ENCODE results near the gene A3GALT2.

A3GALT2 gene

GRCh38 chr1:33281554-33282303 lies 39.2 kb downstream of the A3GALT2 start:
- TF ChIP-seq PAX5 (IDR thresholded peaks at IDR 0.05; ENCODE audit: insufficient read depth, low read length, severe bottlenecking), result no peak
- no peak for TF ChIP-seq POU2F2 (IDR thresholded peaks at IDR 0.05; ENCODE audit: low read depth, low read length)
- no peak for TF ChIP-seq TAF1 (IDR thresholded peaks at IDR 0.05; ENCODE audit: low read depth, low read length)
- TF ChIP-seq POLR2A (IDR thresholded peaks at IDR 0.05; ENCODE audit: low read depth, low read length), result no peak
- TF ChIP-seq POLR2AphosphoS5 (IDR thresholded peaks at IDR 0.05; ENCODE audit: low read depth, low read length), result no peak
- TF ChIP-seq SPI1 (IDR thresholded peaks at IDR 0.05; ENCODE audit: low read depth, low read length), result no peak
- no peak for FAIRE-seq
- DNase-seq (ENCODE audit: insufficient read length, low spot score), result no peak

- DNase-seq (ENCODE audit: insufficient read length, low spot score) (no peak), FAIRE-seq (no peak)
- TF ChIP-seq SPI1 (IDR thresholded peaks at IDR 0.05; ENCODE audit: low read depth, low read length), result no peak
- TF ChIP-seq POLR2A (IDR thresholded peaks at IDR 0.05; ENCODE audit: low read depth, low read length), result no peak
- no peak for TF ChIP-seq PAX5 (IDR thresholded peaks at IDR 0.05; ENCODE audit: insufficient read depth, low read length, severe bottlenecking)
- TF ChIP-seq POLR2AphosphoS5 (IDR thresholded peaks at IDR 0.05; ENCODE audit: low read depth, low read length), result no peak
- TF ChIP-seq TAF1 (IDR thresholded peaks at IDR 0.05; ENCODE audit: low read depth, low read length), result no peak
These were observed 40.7 kb downstream of the A3GALT2 start for GRCh38 chr1:33280091-33280661.

GRCh38 chr1:33277488-33278084 lies 43.3 kb downstream of the A3GALT2 start:
- no peak for DNase-seq (ENCODE audit: insufficient read length, low spot score)
- TF ChIP-seq TAF1 (IDR thresholded peaks at IDR 0.05; ENCODE audit: low read depth, low read length), result no peak
- no peak for TF ChIP-seq SPI1 (IDR thresholded peaks at IDR 0.05; ENCODE audit: low read depth, low read length)
- no peak for TF ChIP-seq PAX5 (IDR thresholded peaks at IDR 0.05; ENCODE audit: insufficient read depth, low read length, severe bottlenecking)
- TF ChIP-seq POLR2AphosphoS5 (IDR thresholded peaks at IDR 0.05; ENCODE audit: low read depth, low read length), result no peak
- no peak for TF ChIP-seq POU2F2 (IDR thresholded peaks at IDR 0.05; ENCODE audit: low read depth, low read length)
- TF ChIP-seq POLR2A (IDR thresholded peaks at IDR 0.05; ENCODE audit: low read depth, low read length), result no peak
- FAIRE-seq, result no peak

GRCh38 chr1:33276573-33277298 lies 44.2 kb downstream of the A3GALT2 start:
- DNase-seq (ENCODE audit: insufficient read length, low spot score) (no peak), FAIRE-seq (no peak)

GRCh38 chr1:33275706-33276572 lies 45.0 kb downstream of the A3GALT2 start:
- TF ChIP-seq POU2F2 (IDR thresholded peaks at IDR 0.05; ENCODE audit: low read depth, low read length) (no peak), POLR2A (IDR thresholded peaks at IDR 0.05; ENCODE audit: low read depth, low read length) (no peak), POLR2AphosphoS5 (IDR thresholded peaks at IDR 0.05; ENCODE audit: low read depth, low read length) (no peak), PAX5 (IDR thresholded peaks at IDR 0.05; ENCODE audit: insufficient read depth, low read length, severe bottlenecking) (no peak), SPI1 (IDR thresholded peaks at IDR 0.05; ENCODE audit: low read depth, low read length) (no peak), TAF1 (IDR thresholded peaks at IDR 0.05; ENCODE audit: low read depth, low read length) (no peak)
- FAIRE-seq, result no peak

More at GRCh38 chr1:33276573-33277298, 44.2 kb downstream of the A3GALT2 start:
- TF ChIP-seq TAF1 (IDR thresholded peaks at IDR 0.05; ENCODE audit: low read depth, low read length) (no peak), POLR2AphosphoS5 (IDR thresholded peaks at IDR 0.05; ENCODE audit: low read depth, low read length) (no peak), SPI1 (IDR thresholded peaks at IDR 0.05; ENCODE audit: low read depth, low read length) (no peak), PAX5 (IDR thresholded peaks at IDR 0.05; ENCODE audit: insufficient read depth, low read length, severe bottlenecking) (no peak), POU2F2 (IDR thresholded peaks at IDR 0.05; ENCODE audit: low read depth, low read length) (no peak), POLR2A (IDR thresholded peaks at IDR 0.05; ENCODE audit: low read depth, low read length) (no peak)

GRCh38 chr1:33275195-33275594 lies 45.7 kb downstream of the A3GALT2 start:
- no peak for FAIRE-seq
- TF ChIP-seq POLR2AphosphoS5 (IDR thresholded peaks at IDR 0.05; ENCODE audit: low read depth, low read length) (no peak), PAX5 (IDR thresholded peaks at IDR 0.05; ENCODE audit: insufficient read depth, low read length, severe bottlenecking) (no peak), POLR2A (IDR thresholded peaks at IDR 0.05; ENCODE audit: low read depth, low read length) (no peak), SPI1 (IDR thresholded peaks at IDR 0.05; ENCODE audit: low read depth, low read length) (no peak), POU2F2 (IDR thresholded peaks at IDR 0.05; ENCODE audit: low read depth, low read length) (no peak), TAF1 (IDR thresholded peaks at IDR 0.05; ENCODE audit: low read depth, low read length) (no peak)

More at GRCh38 chr1:33275706-33276572, 45.0 kb downstream of the A3GALT2 start:
- no peak for DNase-seq (ENCODE audit: insufficient read length, low spot score)

GRCh38 chr1:33274446-33274845 lies 46.5 kb downstream of the A3GALT2 start:
- DNase-seq (ENCODE audit: insufficient read length, low spot score) (no peak), FAIRE-seq (no peak)
- peak; percentile 68; the same call in 1 of the 2 replicates for TF ChIP-seq POU2F2 (IDR thresholded peaks at IDR 0.05; ENCODE audit: low read depth, low read length)
- TF ChIP-seq PAX5 (IDR thresholded peaks at IDR 0.05; ENCODE audit: insufficient read depth, low read length, severe bottlenecking), result no peak

More at GRCh38 chr1:33275195-33275594, 45.7 kb downstream of the A3GALT2 start:
- DNase-seq (ENCODE audit: insufficient read length, low spot score), result no peak

- DNase-seq (ENCODE audit: insufficient read length, low spot score), result no peak
- FAIRE-seq, result no peak
- TF ChIP-seq SPI1 (IDR thresholded peaks at IDR 0.05; ENCODE audit: low read depth, low read length) (no peak), TAF1 (IDR thresholded peaks at IDR 0.05; ENCODE audit: low read depth, low read length) (no peak), PAX5 (IDR thresholded peaks at IDR 0.05; ENCODE audit: insufficient read depth, low read length, severe bottlenecking) (no peak), POU2F2 (IDR thresholded peaks at IDR 0.05; ENCODE audit: low read depth, low read length) (no peak), POLR2AphosphoS5 (IDR thresholded peaks at IDR 0.05; ENCODE audit: low read depth, low read length) (no peak), POLR2A (IDR thresholded peaks at IDR 0.05; ENCODE audit: low read depth, low read length) (no peak)
These were observed 46.9 kb downstream of the A3GALT2 start for GRCh38 chr1:33273961-33274371.

Data from GM12891 (cell line).